ENCODE data around the gene MYOF.
"Not testable (repeated sequence)": the region's sequence is repeated elsewhere in the genome, so short reads cannot be mapped to it uniquely, and the experiment has no call there.

MYOF gene

GRCh38 chr10:93419016-93419415 is 63.1 kb downstream of the MYOF start:
- not testable (repeated sequence) for DNase-seq

- no peak for DNase-seq
Measured at GRCh38 chr10:93417921-93418320, 64.2 kb downstream of the MYOF start.

GRCh38 chr10:93417266-93417665 is 64.9 kb downstream of the MYOF start:
- no peak for DNase-seq

GRCh38 chr10:93416824-93417223 is 65.3 kb downstream of the MYOF start:
- no peak for DNase-seq

- no peak for DNase-seq
Measured at GRCh38 chr10:93415693-93416092, 66.4 kb downstream of the MYOF start.

GRCh38 chr10:93413252-93413689 is 68.9 kb downstream of the MYOF start:
- DNase-seq = peak; percentile 47

- no peak for DNase-seq
Measured at GRCh38 chr10:93412801-93413200, 69.3 kb downstream of the MYOF start.

- no peak for DNase-seq
Measured at GRCh38 chr10:93410697-93411348, 71.3 kb downstream of the MYOF start.

- no peak for DNase-seq
Measured at GRCh38 chr10:93408783-93409182, 73.4 kb downstream of the MYOF start.

GRCh38 chr10:93406364-93407145 is 75.6 kb downstream of the MYOF start:
- no peak for DNase-seq

GRCh38 chr10:93404048-93404354 is 78.1 kb downstream of the MYOF start:
- DNase-seq = no peak

GRCh38 chr10:93403152-93404047 is 78.7 kb downstream of the MYOF start:
- no peak for DNase-seq

- no peak for DNase-seq
Measured at GRCh38 chr10:93402192-93402591, 79.9 kb downstream of the MYOF start.

- no peak for DNase-seq
Measured at GRCh38 chr10:93398528-93398927, 83.6 kb downstream of the MYOF start.

GRCh38 chr10:93397020-93397419 is 85.1 kb downstream of the MYOF start:
- no peak for DNase-seq

GRCh38 chr10:93393211-93393610 is 88.9 kb downstream of the MYOF start:
- no peak for DNase-seq

GRCh38 chr10:93392121-93392520 is 90.0 kb downstream of the MYOF start:
- no peak for DNase-seq

GRCh38 chr10:93390306-93391090 is 91.6 kb downstream of the MYOF start:
- no peak for DNase-seq

- DNase-seq = peak; percentile 15
Measured at GRCh38 chr10:93386631-93387369, 95.3 kb downstream of the MYOF start.

GRCh38 chr10:93385345-93385744 is 96.8 kb downstream of the MYOF start:
- no peak for DNase-seq

GRCh38 chr10:93384006-93384405 is 98.1 kb downstream of the MYOF start:
- DNase-seq = no peak

- no peak for DNase-seq
Measured at GRCh38 chr10:93383562-93383981, 98.6 kb downstream of the MYOF start.
